ENCODE measurements around the gene BTBD7. TPM values are rescaled to one million over a fixed set of nuclear protein-coding genes. Genes with fewer than 3 reads are reported as not detected.

The BTBD7 gene
- total and polyA plus RNA-seq, 2 experiments from 2014 or later: 24.4 to 32.8 TPM

DNA sequence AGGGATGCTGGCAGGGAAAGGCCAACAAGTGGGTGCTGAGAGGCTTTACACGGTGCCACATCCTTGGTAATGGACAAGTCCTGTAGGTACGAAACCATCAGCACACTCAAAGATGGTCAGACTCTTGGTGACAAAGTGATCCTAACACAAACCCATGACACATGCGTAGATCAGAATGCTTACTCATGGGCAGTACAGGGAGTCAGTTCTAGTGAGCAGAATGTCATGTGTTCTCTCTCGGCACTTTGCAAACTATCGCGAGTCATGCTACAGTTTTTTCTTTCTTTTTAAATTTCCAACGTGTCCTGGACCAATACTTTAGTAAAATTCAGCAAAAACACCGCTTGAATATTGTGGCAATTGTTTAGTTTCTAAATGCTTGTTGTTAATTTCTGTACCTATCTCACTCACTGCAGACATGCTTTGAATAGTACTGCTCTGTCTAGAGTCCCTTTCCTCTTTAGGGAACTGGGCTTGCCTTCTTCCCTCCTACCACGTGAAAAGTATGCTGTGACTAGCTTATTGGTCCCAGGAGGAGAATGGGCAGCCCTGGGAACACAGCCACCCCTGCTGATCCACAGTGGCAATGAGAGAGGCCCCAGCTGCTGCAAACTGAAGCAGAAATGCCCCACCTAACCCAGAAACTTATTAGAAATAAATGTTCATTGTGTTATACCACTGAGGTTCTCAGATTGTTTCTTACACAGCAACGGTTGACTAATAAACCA, 63.3 kb downstream of the BTBD7 start:
- no peaks in the 10 kb centered on the region for H3K27me3 ChIP-seq (ENCODE audit: insufficient read depth)
- H3K36me3 ChIP-seq (ENCODE audit: insufficient read depth): no peaks in the 10 kb centered on the region
- Mint-ChIP-seq H3K9me3 (no peaks in the 10 kb centered on the region), H3K36me3 (ENCODE audit: low read depth) (no peaks in the 10 kb centered on the region; the same call in 2 of the 3 replicates), H3K27me3 (ENCODE audit: insufficient read depth, low read depth, poor library complexity) (no peaks in the 10 kb centered on the region), H3K27ac (peak overlapping the region; percentile 34; the same call in 1 of the 2 replicates), H3K4me1 (peaks cover 20% of the 10 kb centered on the region), H3K4me3 (no peak overlapping the region)
- H3K4me1 ChIP-seq (ENCODE audit: insufficient read depth): no peaks in the 10 kb centered on the region; the same call in 1 of the 2 replicates
- ATAC-seq (peak; percentile 76), DNase-seq (ENCODE audit: low spot score) (peak; percentile 3)
- no peak overlapping the region for H2AFZ ChIP-seq
- no peaks in the 10 kb centered on the region for H3K9me2 ChIP-seq (ENCODE audit: insufficient read depth)
- no peak overlapping the region for H3K4me2 ChIP-seq
- TF ChIP-seq EZH2 (IDR thresholded peaks at IDR 0.05; ENCODE audit: low read depth, unreplicated experiment) (no peak), CREB1 (CRISPR knock-in tag; IDR thresholded peaks at IDR 0.05; ENCODE audit: low read depth) (no peak), ZNF331 (CRISPR knock-in tag; IDR thresholded peaks at IDR 0.05; ENCODE audit: low read depth) (no peak)
- TF ChIP-seq, protein P1, sequence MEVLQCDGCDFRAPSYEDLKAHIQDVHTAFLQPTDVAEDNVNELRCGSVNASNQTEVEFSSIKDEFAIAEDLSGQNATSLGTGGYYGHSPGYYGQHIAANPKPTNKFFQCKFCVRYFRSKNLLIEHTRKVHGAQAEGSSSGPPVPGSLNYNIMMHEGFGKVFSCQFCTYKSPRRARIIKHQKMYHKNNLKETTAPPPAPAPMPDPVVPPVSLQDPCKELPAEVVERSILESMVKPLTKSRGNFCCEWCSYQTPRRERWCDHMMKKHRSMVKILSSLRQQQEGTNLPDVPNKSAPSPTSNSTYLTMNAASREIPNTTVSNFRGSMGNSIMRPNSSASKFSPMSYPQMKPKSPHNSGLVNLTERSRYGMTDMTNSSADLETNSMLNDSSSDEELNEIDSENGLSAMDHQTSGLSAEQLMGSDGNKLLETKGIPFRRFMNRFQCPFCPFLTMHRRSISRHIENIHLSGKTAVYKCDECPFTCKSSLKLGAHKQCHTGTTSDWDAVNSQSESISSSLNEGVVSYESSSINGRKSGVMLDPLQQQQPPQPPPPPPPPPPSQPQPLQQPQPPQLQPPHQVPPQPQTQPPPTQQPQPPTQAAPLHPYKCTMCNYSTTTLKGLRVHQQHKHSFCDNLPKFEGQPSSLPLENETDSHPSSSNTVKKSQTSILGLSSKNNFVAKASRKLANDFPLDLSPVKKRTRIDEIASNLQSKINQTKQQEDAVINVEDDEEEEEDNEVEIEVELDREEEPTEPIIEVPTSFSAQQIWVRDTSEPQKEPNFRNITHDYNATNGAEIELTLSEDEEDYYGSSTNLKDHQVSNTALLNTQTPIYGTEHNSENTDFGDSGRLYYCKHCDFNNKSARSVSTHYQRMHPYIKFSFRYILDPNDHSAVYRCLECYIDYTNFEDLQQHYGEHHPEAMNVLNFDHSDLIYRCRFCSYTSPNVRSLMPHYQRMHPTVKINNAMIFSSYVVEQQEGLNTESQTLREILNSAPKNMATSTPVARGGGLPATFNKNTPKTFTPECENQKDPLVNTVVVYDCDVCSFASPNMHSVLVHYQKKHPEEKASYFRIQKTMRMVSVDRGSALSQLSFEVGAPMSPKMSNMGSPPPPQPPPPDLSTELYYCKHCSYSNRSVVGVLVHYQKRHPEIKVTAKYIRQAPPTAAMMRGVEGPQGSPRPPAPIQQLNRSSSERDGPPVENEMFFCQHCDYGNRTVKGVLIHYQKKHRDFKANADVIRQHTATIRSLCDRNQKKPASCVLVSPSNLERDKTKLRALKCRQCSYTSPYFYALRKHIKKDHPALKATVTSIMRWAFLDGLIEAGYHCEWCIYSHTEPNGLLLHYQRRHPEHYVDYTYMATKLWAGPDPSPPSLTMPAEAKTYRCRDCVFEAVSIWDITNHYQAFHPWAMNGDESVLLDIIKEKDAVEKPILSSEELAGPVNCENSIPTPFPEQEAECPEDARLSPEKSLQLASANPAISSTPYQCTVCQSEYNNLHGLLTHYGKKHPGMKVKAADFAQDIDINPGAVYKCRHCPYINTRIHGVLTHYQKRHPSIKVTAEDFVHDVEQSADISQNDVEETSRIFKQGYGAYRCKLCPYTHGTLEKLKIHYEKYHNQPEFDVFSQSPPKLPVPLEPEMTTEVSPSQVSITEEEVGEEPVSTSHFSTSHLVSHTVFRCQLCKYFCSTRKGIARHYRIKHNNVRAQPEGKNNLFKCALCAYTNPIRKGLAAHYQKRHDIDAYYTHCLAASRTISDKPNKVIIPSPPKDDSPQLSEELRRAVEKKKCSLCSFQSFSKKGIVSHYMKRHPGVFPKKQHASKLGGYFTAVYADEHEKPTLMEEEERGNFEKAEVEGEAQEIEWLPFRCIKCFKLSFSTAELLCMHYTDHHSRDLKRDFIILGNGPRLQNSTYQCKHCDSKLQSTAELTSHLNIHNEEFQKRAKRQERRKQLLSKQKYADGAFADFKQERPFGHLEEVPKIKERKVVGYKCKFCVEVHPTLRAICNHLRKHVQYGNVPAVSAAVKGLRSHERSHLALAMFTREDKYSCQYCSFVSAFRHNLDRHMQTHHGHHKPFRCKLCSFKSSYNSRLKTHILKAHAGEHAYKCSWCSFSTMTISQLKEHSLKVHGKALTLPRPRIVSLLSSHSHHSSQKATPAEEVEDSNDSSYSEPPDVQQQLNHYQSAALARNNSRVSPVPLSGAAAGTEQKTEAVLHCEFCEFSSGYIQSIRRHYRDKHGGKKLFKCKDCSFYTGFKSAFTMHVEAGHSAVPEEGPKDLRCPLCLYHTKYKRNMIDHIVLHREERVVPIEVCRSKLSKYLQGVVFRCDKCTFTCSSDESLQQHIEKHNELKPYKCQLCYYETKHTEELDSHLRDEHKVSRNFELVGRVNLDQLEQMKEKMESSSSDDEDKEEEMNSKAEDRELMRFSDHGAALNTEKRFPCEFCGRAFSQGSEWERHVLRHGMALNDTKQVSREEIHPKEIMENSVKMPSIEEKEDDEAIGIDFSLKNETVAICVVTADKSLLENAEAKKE (CRISPR knock-in tag; IDR thresholded peaks at IDR 0.05): no peak
- H4K20me1 ChIP-seq (replicated peaks; ENCODE audit: insufficient read depth): peaks cover 11% of the 10 kb centered on the region
- H3K27ac ChIP-seq (ENCODE audit: low read depth): no peak overlapping the region
- H3K4me3 ChIP-seq: no peak overlapping the region
- H3F3A ChIP-seq (replicated peaks; ENCODE audit: low read depth): no peaks in the 10 kb centered on the region
- H3K79me2 ChIP-seq (replicated peaks; ENCODE audit: insufficient read depth): peaks cover 27% of the 10 kb centered on the region

- DNase-seq (ENCODE audit: low spot score): no peak
- Histone ChIP-seq H3F3A (replicated peaks; ENCODE audit: low read depth) (no peaks in the 10 kb centered on the region), H2AFZ (no peak overlapping the region), H3K4me1 (ENCODE audit: insufficient read depth) (no peaks in the 10 kb centered on the region; the same call in 1 of the 2 replicates), H3K4me2 (no peak overlapping the region), H3K4me3 (no peak overlapping the region), H3K9me2 (ENCODE audit: insufficient read depth) (no peaks in the 10 kb centered on the region), H3K79me2 (replicated peaks; ENCODE audit: insufficient read depth) (peaks cover 25% of the 10 kb centered on the region; the same call in 1 of the 2 replicates), H3K36me3 (ENCODE audit: insufficient read depth) (no peaks in the 10 kb centered on the region), H3K27me3 (ENCODE audit: insufficient read depth) (no peaks in the 10 kb centered on the region), H4K20me1 (replicated peaks; ENCODE audit: insufficient read depth) (peaks cover 11% of the 10 kb centered on the region), H3K27ac (ENCODE audit: low read depth) (no peak overlapping the region)
- H3K4me3 Mint-ChIP-seq: no peak overlapping the region
- H3K4me1 Mint-ChIP-seq: peaks cover 20% of the 10 kb centered on the region
- H3K9me3 Mint-ChIP-seq: no peaks in the 10 kb centered on the region
- H3K27me3 Mint-ChIP-seq (ENCODE audit: insufficient read depth, low read depth, poor library complexity): no peaks in the 10 kb centered on the region
- TF ChIP-seq, protein P1 (CRISPR knock-in tag; IDR thresholded peaks at IDR 0.05): no peak
- ATAC-seq: no peak
- H3K36me3 Mint-ChIP-seq (ENCODE audit: low read depth): peaks cover 3% of the 10 kb centered on the region; the same call in 2 of the 3 replicates
- H3K27ac Mint-ChIP-seq: no peak overlapping the region
Measured at GRCh38 chr14:93268406-93268805, 64.4 kb downstream of the BTBD7 start.

Measured in GM23338 (cell line).